HS-27A (cell line): ENCODE measurements around the gene PDGFD.

Source experiments
- DNase-seq: peaks from one replicate; pipeline ENCODE4 v3.0.0-alpha.2; 2012; ENCODE audit warnings: low read depth, missing footprints

PDGFD gene

DNA sequence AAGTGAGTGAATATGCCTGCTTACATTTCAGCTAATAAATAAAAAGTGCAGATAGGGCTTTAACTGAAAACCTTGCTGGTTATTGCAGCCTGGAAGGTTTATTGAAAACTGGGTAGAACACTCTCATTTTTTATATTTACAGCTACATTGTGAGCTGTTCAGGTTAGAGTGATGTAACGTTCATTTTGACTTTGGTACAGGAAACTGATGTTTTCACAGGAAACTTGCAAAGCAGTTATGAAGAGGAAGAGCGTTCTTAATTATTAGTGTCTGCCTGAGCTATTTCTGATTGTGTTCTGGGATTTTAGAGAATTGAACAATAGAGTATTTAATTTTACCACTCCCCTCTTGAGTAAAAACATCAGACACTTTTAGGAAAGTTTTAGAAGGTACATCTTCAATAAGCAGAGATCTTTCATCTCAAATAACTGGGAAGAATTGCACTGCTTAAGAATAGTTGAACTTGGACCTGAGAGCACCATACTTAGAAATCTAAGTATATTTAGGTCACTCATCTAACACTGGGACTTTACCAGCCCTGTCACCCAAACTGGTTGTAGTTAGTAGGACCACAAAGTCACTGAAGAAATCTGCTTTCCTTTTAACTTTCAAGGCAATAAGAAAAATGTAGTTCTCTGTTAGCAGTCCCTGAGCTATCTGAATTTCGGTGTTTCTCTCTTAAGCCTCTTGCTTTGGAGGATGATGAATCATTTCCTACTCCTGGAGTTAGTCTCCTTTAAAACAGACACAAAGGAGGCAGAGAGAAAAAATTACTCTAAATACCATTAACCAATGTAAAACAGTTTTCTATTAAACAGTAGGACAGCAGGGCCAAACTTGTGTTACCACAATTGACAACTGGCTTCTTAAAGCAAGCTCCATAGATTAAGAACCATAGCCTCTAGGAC is 256.1 kb downstream of the PDGFD start:
- DNase-seq = no peak

DNA sequence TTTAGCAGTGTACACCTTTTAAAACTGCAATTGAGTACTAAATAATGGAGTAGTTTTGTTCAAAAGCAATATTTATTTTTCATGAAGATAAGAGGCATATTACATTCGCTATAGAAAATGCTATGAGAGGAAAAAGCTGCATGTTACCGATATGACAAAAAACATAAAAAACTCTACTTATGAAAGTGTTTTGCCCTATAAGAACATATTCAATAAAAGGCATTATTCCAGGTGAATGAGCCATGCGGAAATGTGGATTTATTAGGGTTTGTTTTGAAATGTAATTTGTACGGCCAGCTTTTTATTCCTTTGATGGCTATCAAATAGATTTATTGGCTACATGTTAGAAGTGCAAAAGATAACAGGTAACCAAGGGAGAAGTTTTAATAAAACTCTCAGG is 256.8 kb downstream of the PDGFD start:
- no peak for DNase-seq

DNA sequence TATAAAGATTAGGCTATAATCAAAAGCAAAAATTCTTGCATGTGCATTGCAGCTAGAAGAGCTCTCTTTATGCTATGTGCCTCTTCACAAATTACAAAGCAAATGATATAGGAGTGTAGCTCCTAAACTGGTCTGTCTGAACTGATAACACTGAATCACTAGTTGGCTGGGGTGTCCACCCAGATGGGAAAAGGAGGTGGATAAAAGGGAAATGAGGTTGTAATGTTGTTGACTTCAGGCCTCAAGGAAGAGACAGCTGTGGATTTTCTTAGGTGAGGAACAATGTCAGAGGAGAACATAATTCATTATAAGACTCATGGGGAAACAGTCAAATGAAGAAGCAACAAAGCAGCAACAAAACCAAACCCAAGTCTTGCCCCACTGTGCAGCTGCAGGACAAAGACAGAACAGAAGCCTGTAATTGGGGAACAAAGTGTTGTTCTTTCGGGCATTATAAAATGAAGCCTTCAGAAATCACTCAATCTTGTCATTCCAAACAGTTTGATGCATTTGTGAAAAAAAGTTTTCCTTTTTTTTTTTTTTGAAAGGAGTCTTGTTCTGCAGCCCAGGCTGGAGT is 257.6 kb downstream of the PDGFD start:
- DNase-seq = no peak

DNA sequence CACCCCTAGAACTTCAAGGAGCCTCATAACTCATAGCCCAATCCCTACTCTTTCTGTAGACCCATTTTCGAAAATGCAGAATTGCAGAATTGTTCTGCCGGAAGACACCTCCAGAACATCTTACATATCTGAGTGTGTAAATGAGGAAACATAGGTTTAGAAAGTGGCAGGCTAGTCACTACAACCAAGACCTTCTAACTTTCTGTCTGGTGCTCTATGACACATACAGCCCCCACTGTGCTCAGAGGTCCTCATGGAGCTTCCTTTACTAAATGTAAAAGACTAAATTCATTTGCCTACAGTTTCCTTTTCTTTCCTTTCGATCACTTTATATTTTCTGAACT is 259.7 kb downstream of the PDGFD start:
- no peak for DNase-seq

DNA sequence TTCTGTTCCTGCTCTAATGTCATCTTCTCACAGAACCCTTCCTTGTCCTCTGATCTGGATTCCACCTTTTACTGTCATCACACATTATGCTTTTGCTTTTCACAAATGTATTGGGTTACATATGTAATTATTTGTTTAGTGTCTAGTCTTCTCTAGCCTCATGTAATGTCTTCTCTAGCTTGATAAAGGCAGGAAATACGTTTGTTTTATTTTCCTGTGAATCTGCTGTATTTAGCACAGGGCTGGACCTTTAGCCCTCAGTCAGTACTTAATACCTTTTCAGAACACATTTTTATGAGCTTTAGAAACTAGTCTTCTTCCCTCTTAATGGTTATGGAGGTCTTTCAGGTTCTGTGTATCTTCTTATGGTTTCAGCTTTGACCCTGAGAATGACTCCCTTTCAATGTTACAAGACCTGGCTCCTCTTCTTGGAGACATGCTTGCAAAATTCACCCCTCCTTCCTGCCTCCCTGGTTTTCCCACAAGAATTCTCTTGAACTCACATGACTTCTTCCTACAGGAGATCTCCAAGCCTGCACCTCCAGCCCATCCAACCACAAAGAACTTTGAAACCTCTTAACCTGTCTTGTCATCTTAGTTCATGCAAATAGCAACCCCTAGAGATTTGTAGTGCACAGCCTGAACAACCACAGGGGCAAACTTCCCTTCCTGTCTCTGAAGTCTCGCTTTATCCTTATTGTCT is 260.2 kb downstream of the PDGFD start:
- no peak for DNase-seq

DNA sequence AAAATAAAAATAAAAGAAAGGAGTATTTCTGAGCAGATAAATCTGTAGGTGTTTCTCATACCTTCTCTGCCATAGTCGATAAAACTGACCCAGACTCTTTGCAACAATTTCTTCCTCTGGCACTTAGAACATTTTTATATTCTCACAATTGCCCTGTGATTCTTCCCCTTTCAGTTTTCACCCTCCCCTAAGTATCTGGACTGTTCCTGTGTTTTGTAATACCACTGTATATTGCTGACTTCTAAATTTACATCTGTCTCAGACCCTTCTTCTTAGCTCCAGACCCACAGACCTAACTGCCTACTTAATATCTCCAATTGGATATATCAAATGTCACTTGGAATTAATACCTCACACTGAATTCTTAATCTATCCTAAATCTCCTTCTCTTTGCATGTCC is 261.0 kb downstream of the PDGFD start:
- no peak for DNase-seq

DNA sequence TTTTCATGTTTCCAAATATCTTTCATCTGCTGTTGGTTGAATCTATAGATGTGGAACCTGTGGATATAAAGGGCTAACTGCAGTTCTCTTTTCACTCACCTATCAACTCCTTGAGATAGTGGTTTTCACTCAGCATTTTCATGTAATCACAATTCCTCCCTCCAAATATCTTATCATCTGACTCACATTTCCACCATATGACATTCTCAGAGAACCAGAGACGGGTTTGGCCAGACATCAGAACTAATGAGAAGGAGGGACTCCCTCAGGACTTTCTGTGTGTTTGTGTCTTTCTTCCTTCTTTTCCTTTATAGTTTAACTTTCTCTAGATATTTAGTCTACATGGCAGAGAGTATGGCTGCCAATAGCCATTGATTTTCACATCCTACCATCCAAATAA is 262.3 kb downstream of the PDGFD start:
- no peak for DNase-seq

DNA sequence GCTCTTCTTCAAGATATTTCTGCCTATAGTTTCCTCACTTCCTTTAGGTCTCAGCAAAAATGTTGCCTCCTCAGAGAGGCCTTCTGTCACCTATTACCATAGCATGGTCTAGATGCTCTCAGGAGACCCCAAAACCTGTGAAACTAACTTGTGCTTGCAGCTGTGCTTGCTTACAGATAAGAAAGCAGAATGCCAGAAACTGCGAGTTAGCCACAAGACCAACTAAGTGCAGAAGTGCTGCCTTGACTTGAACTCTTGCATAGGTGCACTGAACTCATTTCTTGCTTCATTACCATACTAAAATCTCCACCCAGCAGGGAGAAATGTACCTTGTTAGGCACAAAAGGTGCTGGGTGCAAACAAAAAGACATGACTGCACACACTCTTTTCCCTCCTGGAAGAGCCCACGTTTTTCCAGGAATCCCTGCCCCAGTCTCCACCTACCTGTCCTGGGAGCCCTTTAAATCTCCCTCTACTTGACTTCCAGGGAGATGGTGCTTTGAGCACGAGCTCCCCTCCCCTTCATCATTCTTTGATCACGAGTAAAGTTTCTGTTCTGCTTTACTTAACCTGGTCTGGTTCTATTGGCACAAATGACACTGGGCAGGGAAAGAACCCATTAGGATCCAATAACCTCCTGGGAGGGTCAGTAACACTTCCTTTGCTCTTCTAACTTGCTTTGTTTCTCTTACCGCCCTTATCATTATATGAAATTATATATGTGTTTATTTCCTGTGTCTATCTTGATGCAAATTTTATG is 265.2 kb downstream of the PDGFD start:
- DNase-seq = no peak

DNA sequence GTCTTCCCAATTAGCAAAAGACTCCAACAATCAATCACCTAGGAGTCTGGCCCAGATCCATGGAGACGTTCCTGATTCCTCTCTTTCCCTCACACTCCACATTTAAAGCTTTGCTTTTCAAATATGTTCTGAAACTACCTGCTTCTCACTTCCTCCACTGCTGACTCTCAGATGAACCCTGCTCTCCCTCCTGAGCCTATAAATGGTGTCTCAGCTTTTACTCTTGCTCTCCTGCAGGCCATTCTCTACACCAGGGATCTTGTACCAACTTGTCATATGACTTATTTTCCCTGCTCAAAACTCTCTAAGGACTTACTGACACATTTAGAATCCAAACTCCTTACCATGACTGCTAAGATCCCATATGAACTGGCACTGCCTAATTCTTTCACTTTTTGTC is 265.9 kb downstream of the PDGFD start:
- no peak for DNase-seq

DNA sequence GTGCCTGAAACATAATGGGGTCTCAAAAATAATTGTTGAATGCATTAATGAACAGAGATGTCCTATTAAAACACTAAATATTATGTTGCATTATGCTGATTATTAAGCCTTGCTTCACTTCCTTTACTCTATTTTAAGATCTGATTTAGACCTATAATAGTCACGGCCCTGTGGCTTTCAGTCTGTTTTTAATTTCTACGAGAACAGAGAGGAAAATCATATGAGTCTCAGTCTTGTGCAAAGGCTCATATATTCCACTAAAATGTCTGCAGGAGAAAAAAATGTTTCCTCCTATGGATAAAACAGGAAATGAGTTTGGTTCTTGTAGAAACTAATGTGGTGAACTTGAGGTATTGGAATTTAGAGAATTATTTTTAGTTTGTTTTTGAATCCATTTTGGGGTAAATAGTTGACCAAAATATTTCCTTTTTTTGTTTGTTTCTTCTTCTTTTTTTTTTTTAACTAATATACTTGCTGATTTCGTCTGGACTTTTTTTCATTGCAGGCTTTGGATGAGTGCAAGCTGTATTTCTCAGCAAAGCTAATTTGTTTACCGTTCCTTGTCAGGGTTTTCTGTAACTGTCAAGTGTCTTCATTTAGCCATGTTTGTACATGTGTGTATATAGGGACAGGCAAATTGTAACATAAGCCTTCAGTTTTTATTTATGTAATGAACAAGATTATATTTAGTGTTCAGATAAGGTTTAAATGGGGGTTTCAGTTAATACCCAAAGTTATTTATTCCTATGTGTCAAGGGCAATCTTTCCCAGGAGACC is 266.6 kb downstream of the PDGFD start:
- no peak for DNase-seq

DNA sequence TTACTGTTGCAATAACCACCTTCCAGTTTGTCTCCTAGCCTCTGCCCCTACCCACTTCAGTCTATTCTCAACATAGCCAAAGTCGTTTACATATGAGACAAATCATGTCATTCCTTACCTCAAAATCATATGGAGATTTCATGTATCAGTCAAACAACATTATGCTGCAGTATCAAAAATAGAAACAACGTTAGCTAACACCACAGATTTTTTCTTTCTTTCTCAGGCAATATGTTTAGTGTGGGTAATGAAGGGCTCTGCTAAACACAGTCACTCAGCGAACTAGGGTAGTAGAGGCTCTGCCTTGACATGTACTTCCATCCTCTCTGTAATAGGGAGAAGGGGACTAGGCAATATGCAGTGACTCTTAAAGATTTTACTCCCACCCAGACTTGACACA is 268.8 kb downstream of the PDGFD start:
- no peak for DNase-seq

DNA sequence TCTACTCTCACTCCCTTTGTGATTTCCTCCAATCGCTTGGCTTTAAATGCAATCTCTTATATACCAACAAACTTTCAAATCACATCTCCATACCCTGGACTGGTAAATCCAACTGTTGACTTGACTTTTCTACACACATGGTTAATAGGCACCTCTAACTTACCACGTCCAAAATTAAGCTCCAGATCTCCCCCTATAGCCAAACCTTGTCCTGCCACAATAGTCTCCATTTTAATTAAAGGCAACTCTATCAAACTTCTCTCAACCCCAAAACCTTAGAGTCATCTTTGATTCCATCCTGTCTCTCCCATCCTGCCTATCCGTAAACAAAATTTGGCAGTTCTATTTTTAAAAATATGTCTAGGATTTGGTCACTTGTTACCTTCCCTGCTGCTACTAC is 269.3 kb downstream of the PDGFD start:
- no peak for DNase-seq

DNA sequence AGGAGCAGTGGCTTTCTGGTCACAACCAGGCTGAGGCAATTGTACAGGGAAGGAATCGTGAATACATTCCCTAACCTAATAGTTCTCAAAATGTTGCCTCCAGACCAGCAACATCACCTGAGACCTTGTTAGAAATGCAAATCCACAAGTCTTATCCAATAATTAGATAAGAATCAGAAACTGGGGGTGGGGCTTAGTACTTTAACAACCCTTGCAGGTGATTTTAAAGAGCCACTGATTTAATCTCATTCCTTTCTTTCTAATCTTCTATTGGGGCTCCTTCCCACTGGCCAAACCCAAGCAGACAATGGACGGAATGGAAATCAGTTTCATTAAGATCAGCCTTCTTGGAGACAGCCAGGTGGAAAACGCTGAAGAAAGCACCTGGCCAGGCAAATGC is 269.9 kb downstream of the PDGFD start:
- no peak for DNase-seq

DNA sequence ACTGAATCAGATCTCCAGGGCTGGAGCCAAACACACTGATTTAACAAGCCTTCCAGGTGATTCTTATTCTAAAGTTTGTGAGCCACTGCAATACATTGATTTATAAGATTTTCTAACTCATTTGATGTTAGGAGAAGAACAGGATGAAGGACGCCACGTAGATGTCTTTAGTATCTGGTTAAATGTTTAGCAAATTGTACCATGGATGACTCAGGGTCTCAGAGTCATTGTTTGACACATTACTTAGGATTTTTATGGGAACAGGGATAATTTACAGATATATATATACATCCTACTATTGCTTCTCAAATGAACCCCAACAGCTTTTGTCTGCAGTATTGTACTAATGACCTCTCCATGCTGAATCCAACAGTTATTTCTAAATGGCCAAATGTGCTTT is 270.6 kb downstream of the PDGFD start:
- no peak for DNase-seq

DNA sequence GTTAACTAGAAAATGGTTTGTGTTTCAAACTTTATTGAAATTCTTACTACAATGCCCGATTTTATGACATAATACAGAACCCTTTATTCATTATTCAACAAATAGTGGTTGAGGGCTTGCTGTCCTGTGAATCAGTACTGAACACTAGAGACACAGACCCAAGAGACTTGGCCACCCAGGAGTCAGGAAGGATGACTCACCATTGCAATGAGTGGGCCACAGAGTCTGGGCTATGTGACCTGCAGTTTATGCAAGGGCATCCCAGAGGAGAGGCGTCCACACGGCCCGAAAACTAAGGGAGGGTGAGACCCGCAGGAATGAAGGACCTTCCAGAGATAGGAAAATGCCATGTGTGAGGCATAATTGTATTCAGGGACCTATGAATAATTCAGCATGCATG is 271.3 kb downstream of the PDGFD start:
- DNase-seq = no peak

DNA sequence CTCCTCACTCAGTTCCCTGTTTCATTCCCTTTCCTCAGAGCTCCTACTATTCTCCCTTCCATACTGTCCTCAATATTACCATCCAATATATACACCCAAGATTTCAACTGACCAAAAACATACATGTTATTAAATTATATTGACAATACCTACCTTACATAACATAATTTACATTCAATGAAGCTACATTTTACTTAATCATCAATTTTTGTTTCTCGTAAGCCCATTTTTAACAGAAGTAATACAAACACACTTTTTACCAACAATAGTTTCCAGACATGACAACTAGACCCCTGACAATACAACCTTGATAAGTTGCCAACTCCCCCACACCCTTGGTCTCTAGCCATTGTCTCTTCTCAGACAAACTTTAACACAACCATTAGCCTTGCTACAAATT is 273.3 kb downstream of the PDGFD start:
- no peak for DNase-seq

DNA sequence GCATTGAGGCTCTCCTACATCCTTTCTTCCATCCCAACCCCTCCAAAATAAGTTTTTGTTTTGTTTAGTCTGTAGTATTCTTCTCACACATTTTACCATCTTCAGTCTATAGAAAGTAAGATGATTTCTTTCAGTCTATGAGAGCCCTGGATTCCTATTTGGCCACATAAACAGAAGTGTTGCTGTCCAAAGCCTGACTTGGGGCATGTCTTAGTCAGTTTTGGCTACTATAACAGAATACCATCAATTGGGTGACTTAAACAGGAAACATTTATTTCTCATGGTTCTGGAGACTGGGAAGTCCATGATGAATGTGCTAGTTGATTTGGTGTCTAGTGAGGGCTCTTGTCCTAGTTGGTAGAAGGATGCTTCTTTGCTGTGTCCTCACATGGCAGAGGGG is 274.3 kb downstream of the PDGFD start:
- DNase-seq = no peak

DNA sequence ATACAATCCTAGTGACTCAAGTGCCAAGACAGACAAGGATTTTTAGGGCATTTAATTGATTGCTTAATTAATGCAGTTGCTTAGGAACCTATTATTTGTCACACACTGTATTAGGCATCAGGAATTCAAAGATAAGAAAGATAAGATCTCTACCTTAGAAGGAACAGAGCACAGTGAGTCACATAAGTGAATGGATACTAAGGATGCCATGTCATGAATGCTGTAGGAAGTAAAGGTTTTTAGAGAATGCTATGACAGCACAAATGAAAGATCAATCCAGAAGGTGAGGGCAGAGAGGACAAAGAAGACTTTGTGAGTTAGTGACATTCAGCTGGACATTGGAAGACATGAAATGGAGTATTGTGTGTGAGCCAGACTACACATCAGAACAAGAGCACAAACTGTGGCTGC is 275.4 kb downstream of the PDGFD start:
- DNase-seq = no peak

DNA sequence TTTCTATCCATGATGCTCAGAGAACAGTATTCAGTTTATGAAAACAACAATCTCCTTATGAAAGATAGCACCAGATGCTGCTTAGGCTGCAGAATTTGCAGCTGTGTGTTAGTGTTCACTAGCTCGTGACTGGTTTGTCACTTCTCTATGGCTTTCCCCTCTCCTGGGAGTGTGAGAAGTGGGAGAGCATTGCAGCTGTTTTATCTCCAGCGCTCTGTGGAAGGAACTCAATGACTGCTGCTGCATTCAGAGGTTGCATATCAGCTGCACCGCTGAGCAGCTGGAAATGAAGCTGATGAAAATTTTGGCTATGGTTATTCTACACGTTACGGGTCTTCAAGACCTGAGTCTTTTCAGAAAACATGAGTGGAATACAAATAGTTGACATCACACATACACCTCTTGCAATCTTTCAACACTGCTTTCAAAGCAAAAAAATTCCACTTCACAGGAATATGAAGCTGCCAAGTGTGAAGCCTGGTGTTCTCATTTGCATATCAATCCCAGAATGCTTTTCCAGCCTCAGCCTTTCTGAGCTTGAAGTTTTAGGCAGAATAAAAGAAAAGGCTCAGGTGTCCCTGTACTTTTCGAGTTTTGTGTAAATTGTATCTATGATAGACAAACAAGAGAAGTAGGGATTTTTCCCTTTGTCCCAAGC is 276.8 kb downstream of the PDGFD start:
- no peak for DNase-seq

DNA sequence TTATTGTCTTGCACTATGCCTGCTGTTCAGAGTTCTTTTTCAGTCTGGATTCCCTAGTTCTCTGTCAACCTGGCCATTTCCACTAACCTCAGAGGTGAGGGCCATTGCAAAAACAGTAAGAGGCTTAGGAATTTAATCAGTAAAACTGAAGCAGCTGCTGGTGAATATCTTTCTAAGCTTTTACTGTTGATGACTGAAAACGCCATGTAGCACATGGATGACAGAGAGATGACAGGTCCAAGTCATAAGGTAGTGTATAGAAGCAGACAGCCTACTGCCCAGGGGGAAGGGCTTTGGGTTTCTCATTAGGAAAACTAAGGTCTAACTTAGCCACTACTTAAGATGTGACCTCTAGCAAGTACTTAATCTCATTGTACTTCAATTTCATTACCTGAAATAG is 280.1 kb downstream of the PDGFD start:
- DNase-seq = no peak

DNA sequence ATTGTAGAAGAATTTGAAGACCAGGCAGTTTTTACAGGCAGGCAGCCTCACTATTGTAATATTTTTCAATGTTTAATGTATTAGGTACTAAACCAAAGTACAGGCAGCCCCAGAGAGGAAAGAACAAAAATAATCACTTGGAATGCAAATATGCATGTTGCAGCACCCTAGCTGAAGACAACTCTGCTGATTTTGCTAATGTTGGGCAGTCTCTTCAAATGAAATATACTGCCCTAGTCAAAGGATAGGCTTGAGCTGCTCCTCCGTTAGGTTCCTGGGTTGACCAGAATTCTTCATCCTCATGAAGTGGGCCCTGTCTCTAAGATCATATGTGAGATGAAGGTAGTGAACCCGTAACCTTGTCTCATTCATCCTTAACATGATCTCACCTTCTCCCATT is 280.7 kb downstream of the PDGFD start:
- no peak for DNase-seq
